ENCODE results near the gene SLC47A1.

DNA sequence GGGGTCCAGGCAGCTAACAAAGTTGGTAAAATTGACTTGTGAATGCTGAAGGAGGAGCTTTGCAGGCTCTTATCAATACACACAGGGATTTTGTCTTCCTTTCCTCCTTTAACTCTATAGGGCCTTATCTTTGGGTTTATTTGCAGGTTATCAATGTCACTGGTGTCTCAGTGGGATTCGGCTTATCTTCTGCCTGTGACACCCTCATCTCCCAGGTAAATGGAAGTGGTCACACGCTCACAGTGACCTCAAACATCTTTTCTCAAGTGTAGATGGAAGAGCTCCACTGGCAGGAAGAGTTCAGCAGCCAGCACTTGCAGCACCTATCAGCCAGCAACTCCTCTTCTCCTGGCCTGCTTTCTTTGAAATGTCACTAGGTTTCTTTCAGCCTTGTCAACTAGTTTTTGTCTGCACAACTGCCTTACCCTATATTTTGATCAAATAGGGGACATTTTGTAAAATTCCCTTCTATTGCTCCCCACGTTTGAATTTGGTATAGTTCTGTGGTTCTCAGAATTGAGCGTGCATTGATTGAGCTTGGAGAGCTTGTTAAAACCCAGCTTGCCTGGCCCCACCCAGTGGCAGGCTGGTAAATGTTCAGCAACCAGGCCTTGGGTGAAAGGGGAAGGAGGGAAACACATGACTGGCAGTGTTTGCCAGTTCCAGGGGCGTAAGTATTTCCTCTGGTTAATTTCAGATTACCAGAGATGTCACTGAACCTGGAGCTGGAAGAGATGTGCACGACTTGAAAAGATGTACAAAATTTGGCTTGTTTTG lies 12.8 kb downstream of the SLC47A1 start:
- TF ChIP-seq, protein P1, sequence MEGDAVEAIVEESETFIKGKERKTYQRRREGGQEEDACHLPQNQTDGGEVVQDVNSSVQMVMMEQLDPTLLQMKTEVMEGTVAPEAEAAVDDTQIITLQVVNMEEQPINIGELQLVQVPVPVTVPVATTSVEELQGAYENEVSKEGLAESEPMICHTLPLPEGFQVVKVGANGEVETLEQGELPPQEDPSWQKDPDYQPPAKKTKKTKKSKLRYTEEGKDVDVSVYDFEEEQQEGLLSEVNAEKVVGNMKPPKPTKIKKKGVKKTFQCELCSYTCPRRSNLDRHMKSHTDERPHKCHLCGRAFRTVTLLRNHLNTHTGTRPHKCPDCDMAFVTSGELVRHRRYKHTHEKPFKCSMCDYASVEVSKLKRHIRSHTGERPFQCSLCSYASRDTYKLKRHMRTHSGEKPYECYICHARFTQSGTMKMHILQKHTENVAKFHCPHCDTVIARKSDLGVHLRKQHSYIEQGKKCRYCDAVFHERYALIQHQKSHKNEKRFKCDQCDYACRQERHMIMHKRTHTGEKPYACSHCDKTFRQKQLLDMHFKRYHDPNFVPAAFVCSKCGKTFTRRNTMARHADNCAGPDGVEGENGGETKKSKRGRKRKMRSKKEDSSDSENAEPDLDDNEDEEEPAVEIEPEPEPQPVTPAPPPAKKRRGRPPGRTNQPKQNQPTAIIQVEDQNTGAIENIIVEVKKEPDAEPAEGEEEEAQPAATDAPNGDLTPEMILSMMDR (IDR thresholded peaks at IDR 0.05), result no peak
- no peak for TF ChIP-seq POLR2AphosphoS5 (IDR thresholded peaks at IDR 0.05)
